Mucosa of descending colon (tissue), 3 donors: Measurements from ENCODE around the gene MYBPHL. TPM values are rescaled to one million over a fixed set of nuclear protein-coding genes. Genes with fewer than 3 reads are reported as not detected.
A peak's percentile ranks its signal among the peaks of the same experiment; 100 is the strongest.

ENCODE experiments used
- ATAC-seq: fragments of 200-7000 bp; cut with Tn5 transposase; one replicate; pipeline ENCODE4 v1.9.1; 2020; ENCODE audit warnings: mild to moderate bottlenecking, moderate library complexity
- DNase-seq, 3 donors: peaks; one replicate each; pipeline ENCODE4 v3.0.0-alpha.2; 2020
- H3K36me3 ChIP-seq: fragments of 200-600 bp; one replicate; pipeline ENCODE4 v1.8.0; 2021; ENCODE audit warnings: low read depth, mild to moderate bottlenecking
- H3K4me1 ChIP-seq: fragments of 200-600 bp; one replicate; pipeline ENCODE4 v1.8.0; 2021; ENCODE audit warnings: low read depth, mild to moderate bottlenecking
- H3K4me3 ChIP-seq: fragments of 200-600 bp; one replicate; pipeline ENCODE4 v1.8.0; 2021; ENCODE audit warnings: mild to moderate bottlenecking
- H3K9me3 ChIP-seq: fragments of 200-600 bp; one replicate; pipeline ENCODE4 v1.8.0; 2021; ENCODE audit warnings: mild to moderate bottlenecking
- CTCF ChIP-seq: fragments of 200-600 bp; IDR thresholded peaks from one replicate; pipeline ENCODE4 v1.8.0; 2022; ENCODE audit warnings: antibody characterized with exemption, mild to moderate bottlenecking
- intact Hi-C, 2 donors: fragments of 100-400 bp; cut with DNase I in 1 of 2; cut with micrococcal nuclease in 1 of 2; formaldehyde crosslinking; loops; one replicate each; pipeline versions ENCODE4 v1.11.0 to v1.11.1; 2022; cut with DNase I, micrococcal nuclease
- total RNA-seq, 3 donors: library from RNA; stranded (reverse); fragmentation: NEBNext Ultra II Directional in 2 of 3; extraction: Animal tissue kit (Norgen Biotek cat#: 25700) in 2 of 3; gene quantifications; one replicate each; pipeline versions ENCODE4 v1.2.1 to v1.2.4, GENCODE V29; 2021 to 2023
- donor health status: DM: no; HTN: no; CAD: no; lungs with moderate emphysema.
- donor health status: DM: no; HTN: no; CAD: no.
- donor health status: DM: no; HTN: yes; CAD: no.

MYBPHL gene
- total RNA-seq, 3 donors from 2014 or later = not detected

GRCh38 chr1:109272831-109273547, 33.8 kb downstream of the MYBPHL start:
- no peak for ATAC-seq
- no peaks in the 10 kb centered on the region for H3K9me3 ChIP-seq
- peaks cover 14% of the 10 kb centered on the region for H3K4me1 ChIP-seq

GRCh38 chr1:109272021-109272799, 34.6 kb downstream of the MYBPHL start:
- intact Hi-C loops = no loop called here
- TF ChIP-seq CTCF = no peak
- no peak overlapping the region for H3K4me3 ChIP-seq
- peak in 2 of 3 donors; percentile 17 to 37 for DNase-seq
- no peaks in the 10 kb centered on the region for H3K36me3 ChIP-seq
- no peak for ATAC-seq
- H3K9me3 ChIP-seq = no peaks in the 10 kb centered on the region
- peaks cover 7% of the 10 kb centered on the region for H3K4me1 ChIP-seq

More at GRCh38 chr1:109272831-109273547, 33.8 kb downstream of the MYBPHL start:
- Histone ChIP-seq H3K36me3 (no peaks in the 10 kb centered on the region), H3K4me3 (no peak overlapping the region)
- intact Hi-C loops = no loop called here
- DNase-seq = peak in 2 of 3 donors; percentile 24 to 46
- no peak for TF ChIP-seq CTCF

GRCh38 chr1:109271458-109271857, 35.4 kb downstream of the MYBPHL start:
- ATAC-seq (no peak), DNase-seq (no peak)
- H3K4me3 ChIP-seq = no peak overlapping the region
- H3K9me3 ChIP-seq = no peaks in the 10 kb centered on the region
- no peak for TF ChIP-seq CTCF
- intact Hi-C loops = no loop called here
- H3K4me1 ChIP-seq = peaks cover 5% of the 10 kb centered on the region
- no peaks in the 10 kb centered on the region for H3K36me3 ChIP-seq

- Histone ChIP-seq H3K9me3 (no peaks in the 10 kb centered on the region), H3K36me3 (no peaks in the 10 kb centered on the region), H3K4me3 (no peak overlapping the region), H3K4me1 (peaks cover 5% of the 10 kb centered on the region)
- DNase-seq (peak in 1 of 3 donors; percentile 44), ATAC-seq (no peak)
- intact Hi-C loops = no loop called here
- no peak for TF ChIP-seq CTCF
Measured at GRCh38 chr1:109270623-109271317, 36.0 kb downstream of the MYBPHL start.

GRCh38 chr1:109269981-109270622, 36.7 kb downstream of the MYBPHL start:
- DNase-seq (no peak), ATAC-seq (no peak)
- Histone ChIP-seq H3K4me1 (peaks cover 5% of the 10 kb centered on the region), H3K4me3 (no peak overlapping the region), H3K9me3 (no peaks in the 10 kb centered on the region), H3K36me3 (no peaks in the 10 kb centered on the region)
- no peak for TF ChIP-seq CTCF
- intact Hi-C loops = no loop called here
